AG10803 (cell line): ENCODE results near the gene RPL39.
"Not testable (repeated sequence)": the region's sequence is repeated elsewhere in the genome, so short reads cannot be mapped to it uniquely, and the experiment has no call there.

Experiments
- DNase-seq: peaks from one replicate; pipeline ENCODE4 v3.0.0; 2010; ENCODE audit warnings: low read depth
- H3K4me3 ChIP-seq: 2 replicates; pipeline ENCODE4 v1.5.1; 2011; ENCODE audit warnings: mild to moderate bottlenecking, low read length, control low read depth
- CTCF ChIP-seq: conservative IDR thresholded peaks from 2 replicates; pipeline ENCODE4 v1.5.1; 2011; ENCODE audit warnings: mild to moderate bottlenecking, low read length, control low read depth, inconsistent platforms

The RPL39 gene

GRCh38 chrX:119809185-119809666, 17.8 kb upstream of the RPL39 start:
- no peak for TF ChIP-seq CTCF
- no peak overlapping the region for H3K4me3 ChIP-seq
- no peak for DNase-seq

- H3K4me3 ChIP-seq, DNase-seq: not testable (repeated sequence)
Observed at GRCh38 chrX:119808461-119808860, 17.0 kb upstream of the RPL39 start.

GRCh38 chrX:119802546-119802945, 11.1 kb upstream of the RPL39 start:
- no peak for DNase-seq
- H3K4me3 ChIP-seq, result no peak overlapping the region
- TF ChIP-seq CTCF, result no peak

GRCh38 chrX:119801253-119802221, 10.1 kb upstream of the RPL39 start:
- no peak for DNase-seq
- H3K4me3 ChIP-seq, result no peak overlapping the region
- no peak for TF ChIP-seq CTCF

GRCh38 chrX:119790977-119791436, 423 bp downstream of the RPL39 start:
- peak overlapping the region; percentile 76 for H3K4me3 ChIP-seq
- TF ChIP-seq CTCF, result peak; percentile 48
- DNase-seq, result peak; percentile 49

GRCh38 chrX:119784747-119785446, 6.5 kb downstream of the RPL39 start:
- H3K4me3 ChIP-seq, result no peak overlapping the region
- DNase-seq, result peak; percentile 27
- peak; percentile 55 for TF ChIP-seq CTCF

- H3K4me3 ChIP-seq, result no peak overlapping the region
- no peak for DNase-seq
- no peak for TF ChIP-seq CTCF
Observed at GRCh38 chrX:119783026-119783425, 8.4 kb downstream of the RPL39 start.
